OCI-LY1 (cell line): ENCODE data around the gene SLC26A2.
A peak's percentile ranks its signal among the peaks of the same experiment; 100 is the strongest.

Source experiments
- H2AFZ ChIP-seq: fragments of 200-600 bp; sonication (generic), shearing (Covaris generic); 2 replicates; pipeline ENCODE4 v1.6.0; 2014; ENCODE audit warnings: antibody characterized with exemption, mild to moderate bottlenecking, low read length
- H3F3A ChIP-seq: fragments of 200-600 bp; sonication (generic), shearing (Covaris generic); 2 replicates; pipeline ENCODE4 v1.6.0; 2014; ENCODE audit warnings: mild to moderate bottlenecking, antibody characterized with exemption, low read length, moderate library complexity; ENCODE audit not compliant: insufficient read depth
- H3K27ac ChIP-seq: fragments of 200-600 bp; sonication (generic); 2 replicates; pipeline ENCODE4 v1.5.1; 2014; ENCODE audit warnings: low read length, mixed run types, mild to moderate bottlenecking, low read depth; ENCODE audit not compliant: poor library complexity, severe bottlenecking
- H3K27me3 ChIP-seq: fragments of 200-600 bp; sonication (generic); 2 replicates; pipeline ENCODE4 v1.6.0; 2014; ENCODE audit warnings: antibody characterized with exemption, mild to moderate bottlenecking, low read length, moderate library complexity; ENCODE audit not compliant: insufficient read depth
- H3K36me3 ChIP-seq: fragments of 200-600 bp; sonication (generic); 2 replicates; pipeline ENCODE4 v1.6.1; 2014; ENCODE audit warnings: mild to moderate bottlenecking, antibody characterized with exemption, low read length, moderate library complexity, mixed read lengths; ENCODE audit not compliant: insufficient read depth
- H3K4me1 ChIP-seq: fragments of 200-600 bp; sonication (generic); 2 replicates; pipeline ENCODE4 v1.5.1; 2014; ENCODE audit warnings: mild to moderate bottlenecking, low read length, moderate library complexity; ENCODE audit not compliant: insufficient read depth, severe bottlenecking
- H3K4me2 ChIP-seq: fragments of 200-600 bp; sonication (generic), shearing (Covaris generic); 2 replicates; pipeline ENCODE4 v1.6.1; 2014; ENCODE audit warnings: low read length
- H3K4me3 ChIP-seq: fragments of 200-600 bp; sonication (generic); 2 replicates; pipeline ENCODE4 v1.5.1; 2014; ENCODE audit warnings: low read length, low read depth, mild to moderate bottlenecking, mixed read lengths; ENCODE audit not compliant: poor library complexity, severe bottlenecking
- H3K79me2 ChIP-seq: fragments of 200-600 bp; shearing (Covaris generic); 2 replicates; pipeline ENCODE4 v1.6.1; 2016; ENCODE audit warnings: mixed run types, low read length, mixed read lengths; ENCODE audit not compliant: insufficient read depth
- H3K9ac ChIP-seq: fragments of 200-600 bp; sonication (generic), shearing (Covaris generic); 2 replicates; pipeline ENCODE4 v1.6.1; 2014; ENCODE audit warnings: mild to moderate bottlenecking, low read length, mixed read lengths
- H3K9me2 ChIP-seq: fragments of 200-600 bp; sonication (generic), shearing (Covaris generic); 2 replicates; pipeline ENCODE4 v1.6.1; 2014; ENCODE audit warnings: low read depth, mild to moderate bottlenecking, low read length, mixed read lengths
- H3K9me3 ChIP-seq: fragments of 200-600 bp; shearing (Covaris generic); 2 replicates; pipeline ENCODE4 v1.6.1; 2014; ENCODE audit warnings: low read length, mixed read lengths
- H4K20me1 ChIP-seq: fragments of 200-600 bp; sonication (generic), shearing (Covaris generic); 2 replicates; pipeline ENCODE4 v1.6.0; 2016; ENCODE audit warnings: mild to moderate bottlenecking, low read length; ENCODE audit not compliant: insufficient read depth
- CTCF ChIP-seq: fragments of 200-600 bp; sonication (generic), shearing (Covaris generic); IDR thresholded peaks from 2 replicates; pipeline ENCODE4 v1.5.1; 2017; ENCODE audit warnings: mild to moderate bottlenecking, antibody characterized with exemption, low read length, moderate library complexity, mixed read lengths
- EZH2 ChIP-seq: fragments of 200-600 bp; sonication (generic), shearing (Covaris generic); IDR thresholded peaks from 2 replicates; pipeline ENCODE4 v1.8.0; 2017; ENCODE audit warnings: borderline replicate concordance, mixed run types, mild to moderate bottlenecking, antibody characterized with exemption, low read length, moderate library complexity, mixed read lengths

Gene SLC26A2

GRCh38 chr5:149999359-149999758 is 38.8 kb downstream of the SLC26A2 start:
- Histone ChIP-seq H3K9me3 (no peaks in the 10 kb centered on the region), H3F3A (no peaks in the 10 kb centered on the region), H3K36me3 (peaks cover 7% of the 10 kb centered on the region; the same call in 1 of the 2 replicates), H3K9ac (peak overlapping the region; percentile 93), H3K27me3 (no peaks in the 10 kb centered on the region), H4K20me1 (no peaks in the 10 kb centered on the region), H3K4me3 (peak overlapping the region; percentile 86), H3K4me2 (peak overlapping the region; percentile 70), H2AFZ (no peak overlapping the region), H3K4me1 (peaks cover 22% of the 10 kb centered on the region), H3K9me2 (no peaks in the 10 kb centered on the region), H3K79me2 (peaks cover 20% of the 10 kb centered on the region), H3K27ac (no peak overlapping the region)
- TF ChIP-seq CTCF (no peak), EZH2 (no peak)

DNA sequence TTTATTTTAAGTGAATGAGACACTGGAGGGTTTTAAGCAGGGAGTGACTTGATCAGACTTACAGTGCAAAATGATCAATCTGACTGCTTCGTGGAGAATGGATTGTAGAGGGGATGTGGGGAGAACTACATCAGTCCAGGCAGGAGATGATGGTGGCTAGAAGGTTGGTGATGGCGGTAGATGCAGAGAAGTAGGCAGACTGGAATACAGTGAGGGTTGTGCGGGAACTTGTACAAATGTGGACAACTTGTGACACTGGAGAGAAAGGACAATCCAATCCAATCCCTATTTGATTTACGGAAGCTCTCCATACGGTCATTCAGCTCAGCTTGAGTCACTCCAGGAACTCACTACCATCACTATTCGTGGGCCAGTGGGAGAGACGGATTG is 39.3 kb downstream of the SLC26A2 start:
- Histone ChIP-seq H3K36me3 (peaks cover 12% of the 10 kb centered on the region; the same call in 1 of the 2 replicates), H3K4me3 (peak overlapping the region; percentile 86), H3K9me2 (no peaks in the 10 kb centered on the region), H3K27ac (peak overlapping the region; percentile 46), H3K9ac (peak overlapping the region; percentile 93), H3F3A (no peaks in the 10 kb centered on the region), H4K20me1 (no peaks in the 10 kb centered on the region), H3K79me2 (peaks cover 24% of the 10 kb centered on the region), H3K4me1 (peaks cover 22% of the 10 kb centered on the region), H3K4me2 (peak overlapping the region; percentile 70), H3K27me3 (no peaks in the 10 kb centered on the region), H2AFZ (0 out of 2 replicates have a peak overlapping the region, but pooled peaks have one; percentile 3), H3K9me3 (no peaks in the 10 kb centered on the region)
- TF ChIP-seq EZH2, result no peak
- TF ChIP-seq CTCF, result no peak

- H3K27ac ChIP-seq, result peak within 1 kb of the TSS; percentile 55
- no peaks in the 10 kb centered on the region for H4K20me1 ChIP-seq
- H2AFZ ChIP-seq, result 0 out of 2 replicates have a peak within 1 kb of the TSS, but pooled peaks have one; percentile 3
- peak within 1 kb of the TSS; percentile 70 for H3K4me2 ChIP-seq
- peaks cover 18% of the 10 kb centered on the region for H3K36me3 ChIP-seq
- H3K4me3 ChIP-seq, result peak within 1 kb of the TSS; percentile 86
- H3K27me3 ChIP-seq, result no peaks in the 10 kb centered on the region
- H3K9me2 ChIP-seq, result no peaks in the 10 kb centered on the region
- H3F3A ChIP-seq, result no peaks in the 10 kb centered on the region
- peaks cover 26% of the 10 kb centered on the region for H3K79me2 ChIP-seq
- no peak for TF ChIP-seq EZH2
- TF ChIP-seq CTCF, result no peak
- H3K4me1 ChIP-seq, result peaks cover 22% of the 10 kb centered on the region
- H3K9ac ChIP-seq, result peak within 1 kb of the TSS; percentile 93
- no peaks in the 10 kb centered on the region for H3K9me3 ChIP-seq
Observed at GRCh38 chr5:150000256-150000989, 39.9 kb downstream of the SLC26A2 start, which contains the start of the genes HMGXB3 and TIGD6. TSS of gene HMGXB3 (plus strand) at chr5:150000739. CDS start at chr5:150004853, 4,114 bp downstream. TSS of gene TIGD6 (minus strand) at chr5:150000654. CDS start at chr5:149996348, 4,306 bp downstream.
